ENCODE results near the gene MYRFL.
"Not testable (repeated sequence)": the region's sequence is repeated elsewhere in the genome, so short reads cannot be mapped to it uniquely, and the experiment has no call there.

MYRFL gene

GRCh38 chr12:69844416-69844815, 19.4 kb downstream of the MYRFL start:
- DNase-seq = no peak

GRCh38 chr12:69844836-69845235, 19.8 kb downstream of the MYRFL start:
- no peak for DNase-seq

- no peak for DNase-seq
Observed at GRCh38 chr12:69846976-69847375, 21.9 kb downstream of the MYRFL start.

- DNase-seq = no peak
Observed at GRCh38 chr12:69851976-69852375, 26.9 kb downstream of the MYRFL start.

- DNase-seq = not testable (repeated sequence)
Observed at GRCh38 chr12:69853176-69853961, 28.3 kb downstream of the MYRFL start.

- DNase-seq = no peak
Observed at GRCh38 chr12:69866698-69867097, 41.7 kb downstream of the MYRFL start.

- no peak for DNase-seq
Observed at GRCh38 chr12:69868695-69869094, 43.7 kb downstream of the MYRFL start.

GRCh38 chr12:69872804-69873203, 47.8 kb downstream of the MYRFL start:
- no peak for DNase-seq

GRCh38 chr12:69873429-69873828, 48.4 kb downstream of the MYRFL start:
- DNase-seq = no peak

GRCh38 chr12:69874606-69875005, 49.6 kb downstream of the MYRFL start:
- no peak for DNase-seq

GRCh38 chr12:69875416-69875935, 50.4 kb downstream of the MYRFL start:
- DNase-seq = no peak

GRCh38 chr12:69879007-69879960, 54.3 kb downstream of the MYRFL start:
- DNase-seq = peak; percentile 79

GRCh38 chr12:69880571-69880970, 55.5 kb downstream of the MYRFL start:
- DNase-seq = no peak

GRCh38 chr12:69881771-69882170, 56.7 kb downstream of the MYRFL start:
- DNase-seq = no peak

GRCh38 chr12:69884386-69884785, 59.4 kb downstream of the MYRFL start:
- DNase-seq = peak; percentile 66

- no peak for DNase-seq
Observed at GRCh38 chr12:69885658-69886057, 60.6 kb downstream of the MYRFL start.

GRCh38 chr12:69886109-69886508, 61.1 kb downstream of the MYRFL start:
- DNase-seq = peak; percentile 30

- peak; percentile 78 for DNase-seq
Observed at GRCh38 chr12:69886715-69887114, 61.7 kb downstream of the MYRFL start.

GRCh38 chr12:69888901-69889300, 63.9 kb downstream of the MYRFL start:
- no peak for DNase-seq

- DNase-seq = no peak
Observed at GRCh38 chr12:69894800-69895383, 69.9 kb downstream of the MYRFL start.

GRCh38 chr12:69896653-69897381, 71.8 kb downstream of the MYRFL start:
- no peak for DNase-seq

- no peak for DNase-seq
Observed at GRCh38 chr12:69897744-69898143, 72.7 kb downstream of the MYRFL start.

GRCh38 chr12:69898236-69898635, 73.2 kb downstream of the MYRFL start:
- no peak for DNase-seq

Data from NCI-H2029 treated with DMSO at 0.1 percent for 48 hours (cell line).